Melanocyte of skin (primary cell): ENCODE data around the gene EVA1C. TPM values are rescaled to one million over a fixed set of nuclear protein-coding genes. Genes with fewer than 3 reads are reported as not detected.

Experiments
- small RNA-seq, 2 donors: library from RNA; depleted of rRNA; stranded (forward); fragments of <200 nt; gene quantifications; one replicate each; pipeline ENCODE3, GENCODE V24; 2012
- total RNA-seq, 2 donors: library from RNA; depleted of rRNA; stranded (reverse); fragments of >200 nt; gene quantifications; 2 replicates each; pipeline ENCODE4 v1.2.3, GENCODE V29; 2012

Gene EVA1C
- 10 to 100 TPM; 15.5 to 51.0 TPM for total RNA-seq

GRCh38 chr21:32412162-32413014, at the start of gene EVA1C:
TSS of gene EVA1C (plus strand) at chr21:32412706. CDS start at chr21:32412854, 148 bp downstream.

GRCh38 chr21:32392880-32393676, 19.4 kb upstream of the EVA1C start, which contains the start of gene URB1:
TSS of gene URB1 (minus strand) at chr21:32393012. CDS start at chr21:32392910, 102 bp downstream.

Small RNA genes lying within 50 kb of the gene (small RNA-seq; reads per million reads assigned to genes)
- gene RF00438: 0 reads per million in 2 donors
- 0 reads per million in 2 donors for gene RNA5SP490
- gene SNORA80A: 358 to 420 reads per million in 2 donors

Other genes starting within 250 kb of the EVA1C start
- 10 to 100 TPM in 1 of 2 donors, 1 to 10 TPM in 1; 5.2 to 15.0 TPM for gene MIS18A, start 133.7 kb upstream of the EVA1C start, total RNA-seq
- gene MRAP, start 113.9 kb upstream of the EVA1C start, total RNA-seq: not detected
- 10 to 100 TPM; 21.7 to 34.0 TPM for gene URB1, start 19.7 kb upstream of the EVA1C start, total RNA-seq
- under 1 TPM; under 0.01 to 0.33 TPM for gene TCP10L, start 172.8 kb downstream of the EVA1C start, total RNA-seq
- gene CFAP298, start 199.7 kb downstream of the EVA1C start, total RNA-seq: 10 to 100 TPM; 19.6 to 32.6 TPM